HFF-Myc (cell line): ENCODE measurements around the gene MAP2K1.
"Not testable (repeated sequence)": the region's sequence is repeated elsewhere in the genome, so short reads cannot be mapped to it uniquely, and the experiment has no call there.

Experiments
- DNase-seq: peaks from one replicate; pipeline ENCODE4 v3.0.0-alpha.2; 2011; ENCODE audit warnings: low read depth; ENCODE audit errors: extremely low read depth
- H3K4me3 ChIP-seq: replicated peaks from 2 replicates; pipeline ENCODE4 v1.5.1; 2011; ENCODE audit warnings: low read depth, mild to moderate bottlenecking, control low read depth, low read length
- TF ChIP-seq, protein P1 (sequence below): IDR thresholded peaks from 2 replicates; pipeline ENCODE4 v1.5.1; 2012; ENCODE audit warnings: mild to moderate bottlenecking, low read depth, low read length, control low read depth; ENCODE audit errors: missing control alignments

The MAP2K1 gene

DNA sequence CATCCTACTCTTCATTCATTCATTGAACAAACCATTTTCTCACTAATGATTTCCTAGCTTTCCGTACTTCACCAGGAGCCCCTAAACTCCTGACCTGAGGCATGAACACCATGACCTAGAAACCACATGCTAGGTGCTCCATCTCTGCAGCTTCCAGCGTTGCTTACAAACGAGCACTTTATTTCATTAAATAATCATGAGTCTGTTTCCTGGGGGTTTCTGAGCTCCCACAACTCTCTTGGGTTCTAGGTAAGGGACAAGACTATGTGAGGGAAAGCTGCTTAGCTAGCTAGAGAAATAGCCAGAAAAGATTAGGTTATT is 1.3 kb downstream of the MAP2K1 start:
- no peak for DNase-seq
- peak overlapping the region; percentile 71 for H3K4me3 ChIP-seq
- TF ChIP-seq, protein P1, sequence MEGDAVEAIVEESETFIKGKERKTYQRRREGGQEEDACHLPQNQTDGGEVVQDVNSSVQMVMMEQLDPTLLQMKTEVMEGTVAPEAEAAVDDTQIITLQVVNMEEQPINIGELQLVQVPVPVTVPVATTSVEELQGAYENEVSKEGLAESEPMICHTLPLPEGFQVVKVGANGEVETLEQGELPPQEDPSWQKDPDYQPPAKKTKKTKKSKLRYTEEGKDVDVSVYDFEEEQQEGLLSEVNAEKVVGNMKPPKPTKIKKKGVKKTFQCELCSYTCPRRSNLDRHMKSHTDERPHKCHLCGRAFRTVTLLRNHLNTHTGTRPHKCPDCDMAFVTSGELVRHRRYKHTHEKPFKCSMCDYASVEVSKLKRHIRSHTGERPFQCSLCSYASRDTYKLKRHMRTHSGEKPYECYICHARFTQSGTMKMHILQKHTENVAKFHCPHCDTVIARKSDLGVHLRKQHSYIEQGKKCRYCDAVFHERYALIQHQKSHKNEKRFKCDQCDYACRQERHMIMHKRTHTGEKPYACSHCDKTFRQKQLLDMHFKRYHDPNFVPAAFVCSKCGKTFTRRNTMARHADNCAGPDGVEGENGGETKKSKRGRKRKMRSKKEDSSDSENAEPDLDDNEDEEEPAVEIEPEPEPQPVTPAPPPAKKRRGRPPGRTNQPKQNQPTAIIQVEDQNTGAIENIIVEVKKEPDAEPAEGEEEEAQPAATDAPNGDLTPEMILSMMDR = no peak

GRCh38 chr15:66388576-66388975 is 1.9 kb downstream of the MAP2K1 start:
- peak overlapping the region; percentile 71 for H3K4me3 ChIP-seq
- DNase-seq = no peak
- TF ChIP-seq, protein P1 = no peak

- TF ChIP-seq, protein P1 = no peak
- no peak overlapping the region; the same call in 1 of the 2 replicates for H3K4me3 ChIP-seq
- no peak for DNase-seq
These were observed 2.6 kb downstream of the MAP2K1 start for GRCh38 chr15:66389098-66389858.

DNA sequence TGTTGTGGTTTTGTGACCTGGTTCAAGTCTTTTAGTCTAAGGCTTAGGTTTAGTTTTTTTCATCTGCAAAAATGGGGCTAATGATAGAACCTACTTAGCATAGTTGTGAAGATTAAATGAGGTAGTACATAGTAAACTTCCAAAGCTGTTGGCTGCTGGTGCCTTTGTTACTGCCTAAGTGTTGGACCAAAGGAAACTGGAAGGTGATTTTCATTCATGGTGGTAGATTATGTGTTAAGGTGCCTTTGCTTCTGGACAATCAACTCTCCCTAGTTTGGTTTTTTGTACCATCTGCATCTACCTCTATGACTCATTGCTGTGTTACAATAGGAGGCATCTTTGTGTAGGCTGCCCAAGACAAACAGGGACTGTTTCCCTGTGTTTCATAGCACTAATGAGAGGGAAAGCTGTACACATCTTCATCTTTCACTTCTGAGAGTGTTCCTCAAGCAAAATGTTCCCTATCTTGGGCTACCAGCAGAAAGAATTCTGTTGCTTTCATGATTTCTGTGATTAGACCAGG is 3.2 kb downstream of the MAP2K1 start:
- TF ChIP-seq, protein P1 = no peak
- no peak overlapping the region for H3K4me3 ChIP-seq
- no peak for DNase-seq

GRCh38 chr15:66390678-66391077 is 4.0 kb downstream of the MAP2K1 start:
- no peak for DNase-seq
- H3K4me3 ChIP-seq = no peak overlapping the region
- TF ChIP-seq, protein P1 = no peak

- not testable (repeated sequence) for DNase-seq
These were observed 6.3 kb downstream of the MAP2K1 start for GRCh38 chr15:66393037-66393436.

GRCh38 chr15:66394472-66394871 is 7.8 kb downstream of the MAP2K1 start:
- DNase-seq = no peak

More at GRCh38 chr15:66393037-66393436, 6.3 kb downstream of the MAP2K1 start:
- not testable (repeated sequence) for H3K4me3 ChIP-seq

More at GRCh38 chr15:66394472-66394871, 7.8 kb downstream of the MAP2K1 start:
- TF ChIP-seq, protein P1 = no peak
- H3K4me3 ChIP-seq = no peak overlapping the region
